Measurements from ENCODE around the gene UBE3C. TPM values are rescaled to one million over a fixed set of nuclear protein-coding genes. Genes with fewer than 3 reads are reported as not detected.

Gene UBE3C
- total and polyA plus RNA-seq, 11 donors, result 11.0 to 57.5 (median 48.1) TPM

DNA sequence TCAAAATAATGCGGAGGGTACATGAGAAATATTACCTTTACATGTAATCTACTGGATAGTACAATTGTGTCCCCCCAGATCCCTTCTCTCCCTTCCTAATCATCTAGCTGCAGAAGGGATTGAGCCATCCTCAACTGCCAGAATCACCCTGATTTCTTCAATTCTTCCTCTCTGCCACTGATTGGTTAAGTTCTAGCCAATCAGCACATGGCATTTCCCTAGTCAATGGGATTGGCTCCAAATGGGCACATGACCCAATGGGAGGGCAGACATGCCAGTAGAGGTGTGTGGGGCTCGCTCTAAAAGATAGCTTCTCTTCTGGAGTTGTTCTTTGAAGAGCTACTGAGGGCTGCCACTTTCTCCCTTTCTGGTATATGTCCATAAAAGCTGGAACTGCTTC lies 20.9 kb upstream of the UBE3C start:
- no peaks in the 10 kb centered on the region for H3K36me3 ChIP-seq
- WGBS, 4 donors, result 85 to 100% (median 91%) methylated on average over 2 of the region's 2 CpGs
- TF ChIP-seq POLR2A (IDR thresholded peaks at IDR 0.05), result no peak
- TF ChIP-seq, protein P1, sequence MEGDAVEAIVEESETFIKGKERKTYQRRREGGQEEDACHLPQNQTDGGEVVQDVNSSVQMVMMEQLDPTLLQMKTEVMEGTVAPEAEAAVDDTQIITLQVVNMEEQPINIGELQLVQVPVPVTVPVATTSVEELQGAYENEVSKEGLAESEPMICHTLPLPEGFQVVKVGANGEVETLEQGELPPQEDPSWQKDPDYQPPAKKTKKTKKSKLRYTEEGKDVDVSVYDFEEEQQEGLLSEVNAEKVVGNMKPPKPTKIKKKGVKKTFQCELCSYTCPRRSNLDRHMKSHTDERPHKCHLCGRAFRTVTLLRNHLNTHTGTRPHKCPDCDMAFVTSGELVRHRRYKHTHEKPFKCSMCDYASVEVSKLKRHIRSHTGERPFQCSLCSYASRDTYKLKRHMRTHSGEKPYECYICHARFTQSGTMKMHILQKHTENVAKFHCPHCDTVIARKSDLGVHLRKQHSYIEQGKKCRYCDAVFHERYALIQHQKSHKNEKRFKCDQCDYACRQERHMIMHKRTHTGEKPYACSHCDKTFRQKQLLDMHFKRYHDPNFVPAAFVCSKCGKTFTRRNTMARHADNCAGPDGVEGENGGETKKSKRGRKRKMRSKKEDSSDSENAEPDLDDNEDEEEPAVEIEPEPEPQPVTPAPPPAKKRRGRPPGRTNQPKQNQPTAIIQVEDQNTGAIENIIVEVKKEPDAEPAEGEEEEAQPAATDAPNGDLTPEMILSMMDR (IDR thresholded peaks at IDR 0.05), result no peak
- ATAC-seq (no peak), DNase-seq (no peak)
- H3K9me3 ChIP-seq, result peaks cover 0 to 9% (median 0%) of the 10 kb centered on the region in 12 donors
- no peaks in the 10 kb centered on the region for H3K4me1 ChIP-seq
- peaks cover 0 to 9% (median 0%) of the 10 kb centered on the region in 9 donors for H3K27me3 ChIP-seq
- H3K4me3 ChIP-seq, result no peak overlapping the region
- intact Hi-C loops (cut with DNase I), result no loop called here
- no peak overlapping the region for H3K27ac ChIP-seq

DNA sequence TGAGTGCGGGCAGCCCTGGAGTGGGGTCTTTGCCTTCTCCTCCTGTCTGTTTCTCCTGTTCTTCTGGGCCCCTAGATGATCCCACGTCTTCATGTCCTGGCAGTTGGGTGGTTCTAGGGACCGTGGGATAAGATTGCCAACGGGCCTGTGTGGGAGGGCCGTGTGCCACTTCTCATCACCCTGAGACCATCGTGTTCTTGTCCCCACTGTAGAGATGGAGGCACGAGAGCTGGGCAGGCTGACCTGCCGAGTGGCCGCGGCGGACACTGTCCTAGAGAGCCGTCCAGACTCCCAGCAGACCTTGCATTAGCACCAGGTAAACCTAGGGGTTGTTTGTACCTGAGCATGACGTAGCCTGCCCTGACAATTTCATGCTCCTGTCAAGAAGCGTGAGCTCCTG lies 18.5 kb upstream of the UBE3C start:
- H3K4me1 ChIP-seq, result no peaks in the 10 kb centered on the region
- ATAC-seq (peak in 1 of 4 donors; percentile 38), DNase-seq (no peak)
- H3K27me3 ChIP-seq, result peaks cover 0 to 3% (median 0%) of the 10 kb centered on the region in 9 donors
- H3K36me3 ChIP-seq, result no peaks in the 10 kb centered on the region
- WGBS, 4 donors, result 80 to 88% (median 87%) methylated on average over 14 of the region's 14 CpGs
- peaks cover 0 to 9% (median 0%) of the 10 kb centered on the region in 12 donors for H3K9me3 ChIP-seq
- no peak overlapping the region for H3K4me3 ChIP-seq
- H3K27ac ChIP-seq, result no peak overlapping the region
- TF ChIP-seq POLR2A (IDR thresholded peaks at IDR 0.05), result no peak
- TF ChIP-seq, protein P1 (IDR thresholded peaks at IDR 0.05), result no peak
- intact Hi-C loops (cut with DNase I), result no loop called here

DNA sequence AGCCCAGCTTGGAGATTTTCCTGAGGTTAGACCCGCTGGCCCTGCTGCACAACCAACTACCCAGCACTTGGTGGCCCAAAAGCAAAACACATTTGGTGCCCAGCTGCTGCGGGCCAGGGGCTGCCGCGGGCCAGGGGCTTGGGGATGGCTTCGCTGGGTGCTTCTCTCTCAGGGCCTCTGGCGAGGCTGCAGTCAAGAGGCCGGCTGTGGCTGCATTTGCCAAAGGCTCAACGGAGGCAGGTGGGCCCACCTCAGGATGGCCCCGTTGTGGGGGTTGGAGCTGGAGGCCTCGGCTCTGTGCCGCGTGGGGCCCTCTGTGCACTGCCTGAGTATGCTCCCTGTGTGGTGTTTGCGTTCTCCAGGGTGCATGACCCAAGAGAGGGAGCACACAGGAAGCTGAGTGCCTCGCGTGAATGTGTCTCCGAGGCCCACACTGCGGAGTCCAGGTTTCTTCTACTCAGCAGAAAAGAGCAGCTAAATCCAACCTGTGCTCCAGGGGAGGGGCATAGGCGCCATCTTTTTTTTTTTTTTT lies 17.5 kb upstream of the UBE3C start:
- intact Hi-C loops (cut with DNase I), result no loop called here

DNA sequence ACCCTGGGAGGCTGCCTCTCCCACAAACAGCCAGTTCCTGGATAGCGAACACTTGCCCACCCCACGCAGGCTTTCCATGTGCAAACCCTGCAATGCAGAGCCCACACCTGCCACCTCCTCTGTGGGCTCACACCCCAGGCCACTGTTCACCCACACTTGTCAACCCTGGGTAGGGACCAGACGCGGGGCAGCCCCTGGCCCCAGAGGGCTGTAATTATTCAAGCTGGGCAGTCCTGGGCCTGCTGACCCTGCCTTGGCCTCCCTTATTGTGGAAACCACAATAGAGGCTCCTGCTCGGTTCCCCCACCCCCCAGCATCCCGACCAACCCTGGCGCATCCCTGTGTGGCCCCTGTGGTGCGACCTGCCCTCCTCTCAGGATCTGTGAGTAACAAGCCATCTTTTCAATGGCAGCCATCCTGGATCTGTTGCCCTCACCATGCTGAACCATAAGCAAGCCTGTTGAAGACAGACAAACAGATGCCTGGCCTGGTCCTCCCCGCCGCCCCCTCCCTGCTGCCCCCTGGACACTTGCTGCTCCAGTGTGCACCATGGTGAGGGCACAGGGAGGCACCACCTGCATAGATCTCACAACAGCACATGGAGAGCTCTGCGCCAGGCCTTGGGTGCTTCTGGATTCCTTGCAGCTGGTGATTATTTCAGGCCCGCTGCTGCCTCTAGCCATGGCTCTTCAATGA lies 15.8 kb upstream of the UBE3C start:
- H3K4me3 ChIP-seq, result no peak overlapping the region
- no peak for DNase-seq
- H3K36me3 ChIP-seq, result no peaks in the 10 kb centered on the region
- intact Hi-C loops (cut with DNase I), result no loop called here
- no peak overlapping the region for H3K27ac ChIP-seq
- H3K4me1 ChIP-seq, result no peaks in the 10 kb centered on the region
- TF ChIP-seq, protein P1 (IDR thresholded peaks at IDR 0.05), result no peak
- WGBS, 4 donors, result 80 to 90% (median 86%) methylated on average over 9 to 12 of the region's 12 CpGs
- peaks cover 0 to 3% (median 0%) of the 10 kb centered on the region in 9 donors for H3K27me3 ChIP-seq
- H3K9me3 ChIP-seq, result peaks cover 0 to 1% (median 0%) of the 10 kb centered on the region in 12 donors
- no peak for ATAC-seq

More for the DNA sequence above, 17.5 kb upstream of the UBE3C start:
- Histone ChIP-seq H3K9me3 (peaks cover 0 to 9% (median 0%) of the 10 kb centered on the region in 12 donors), H3K4me1 (no peaks in the 10 kb centered on the region), H3K36me3 (no peaks in the 10 kb centered on the region), H3K27ac (no peak overlapping the region), H3K27me3 (peaks cover 0 to 3% (median 0%) of the 10 kb centered on the region in 9 donors), H3K4me3 (no peak overlapping the region)
- TF ChIP-seq POLR2A (IDR thresholded peaks at IDR 0.05), result no peak
- TF ChIP-seq, protein P1 (IDR thresholded peaks at IDR 0.05), result no peak
- DNase-seq (no peak), ATAC-seq (no peak)
- WGBS, 4 donors, result 89 to 95% (median 91%) methylated on average over 18 of the region's 18 CpGs
